Measurements from ENCODE around the gene ASAP2.

The ASAP2 gene

GRCh38 chr2:9400268-9401058 is 193.9 kb downstream of the ASAP2 start:
- Histone ChIP-seq H3K27ac (replicated peaks) (no peak overlapping the region), H3K4me3 (replicated peaks; ENCODE audit: insufficient read depth, low read length) (no peak overlapping the region), H3K27me3 (ENCODE audit: insufficient read depth, poor library complexity, severe bottlenecking) (no peaks in the 10 kb centered on the region)
- TF ChIP-seq SPI1 (IDR thresholded peaks at IDR 0.05; ENCODE audit: borderline replicate concordance, low read depth) (no peak), GABPA (IDR thresholded peaks at IDR 0.05; ENCODE audit: low read depth) (no peak), POLR2AphosphoS5 (IDR thresholded peaks at IDR 0.05; ENCODE audit: low read depth) (no peak), CTCF (IDR thresholded peaks at IDR 0.05; ENCODE audit: insufficient read depth, low read length) (no peak)
- TF ChIP-seq, protein P1, sequence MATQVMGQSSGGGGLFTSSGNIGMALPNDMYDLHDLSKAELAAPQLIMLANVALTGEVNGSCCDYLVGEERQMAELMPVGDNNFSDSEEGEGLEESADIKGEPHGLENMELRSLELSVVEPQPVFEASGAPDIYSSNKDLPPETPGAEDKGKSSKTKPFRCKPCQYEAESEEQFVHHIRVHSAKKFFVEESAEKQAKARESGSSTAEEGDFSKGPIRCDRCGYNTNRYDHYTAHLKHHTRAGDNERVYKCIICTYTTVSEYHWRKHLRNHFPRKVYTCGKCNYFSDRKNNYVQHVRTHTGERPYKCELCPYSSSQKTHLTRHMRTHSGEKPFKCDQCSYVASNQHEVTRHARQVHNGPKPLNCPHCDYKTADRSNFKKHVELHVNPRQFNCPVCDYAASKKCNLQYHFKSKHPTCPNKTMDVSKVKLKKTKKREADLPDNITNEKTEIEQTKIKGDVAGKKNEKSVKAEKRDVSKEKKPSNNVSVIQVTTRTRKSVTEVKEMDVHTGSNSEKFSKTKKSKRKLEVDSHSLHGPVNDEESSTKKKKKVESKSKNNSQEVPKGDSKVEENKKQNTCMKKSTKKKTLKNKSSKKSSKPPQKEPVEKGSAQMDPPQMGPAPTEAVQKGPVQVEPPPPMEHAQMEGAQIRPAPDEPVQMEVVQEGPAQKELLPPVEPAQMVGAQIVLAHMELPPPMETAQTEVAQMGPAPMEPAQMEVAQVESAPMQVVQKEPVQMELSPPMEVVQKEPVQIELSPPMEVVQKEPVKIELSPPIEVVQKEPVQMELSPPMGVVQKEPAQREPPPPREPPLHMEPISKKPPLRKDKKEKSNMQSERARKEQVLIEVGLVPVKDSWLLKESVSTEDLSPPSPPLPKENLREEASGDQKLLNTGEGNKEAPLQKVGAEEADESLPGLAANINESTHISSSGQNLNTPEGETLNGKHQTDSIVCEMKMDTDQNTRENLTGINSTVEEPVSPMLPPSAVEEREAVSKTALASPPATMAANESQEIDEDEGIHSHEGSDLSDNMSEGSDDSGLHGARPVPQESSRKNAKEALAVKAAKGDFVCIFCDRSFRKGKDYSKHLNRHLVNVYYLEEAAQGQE (IDR thresholded peaks at IDR 0.05; ENCODE audit: insufficient replicate concordance, low read depth): no peak
- DNase-seq (ENCODE audit: low read depth in 1 of 2, low spot score in 1 of 2): no peak

DNA sequence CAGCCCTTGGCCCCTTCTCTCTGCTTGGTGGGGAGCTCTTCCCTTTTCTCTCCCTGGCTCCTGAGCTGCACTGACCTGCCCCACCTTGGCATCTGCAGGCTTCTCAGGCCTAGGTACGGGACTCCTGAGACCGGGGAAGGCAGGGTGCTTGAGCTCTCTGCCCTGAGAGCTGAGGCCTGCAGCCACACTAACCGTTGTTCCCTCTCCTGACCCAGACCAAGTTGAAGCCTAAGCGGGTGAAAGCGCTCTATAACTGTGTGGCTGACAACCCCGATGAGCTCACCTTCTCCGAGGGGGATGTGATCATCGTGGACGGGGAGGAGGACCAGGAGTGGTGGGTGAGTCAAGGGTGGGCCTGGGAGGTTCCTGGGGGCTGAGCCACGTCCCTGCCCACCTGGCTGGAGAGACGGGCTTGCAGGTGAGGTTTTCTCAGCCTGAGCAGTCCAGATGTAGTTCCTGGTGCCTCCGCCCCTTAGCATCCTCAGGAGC is 194.5 kb downstream of the ASAP2 start:
- no peak overlapping the region for H3K27ac ChIP-seq (replicated peaks)
- H3K27me3 ChIP-seq (ENCODE audit: insufficient read depth, poor library complexity, severe bottlenecking): no peaks in the 10 kb centered on the region
- TF ChIP-seq CTCF (IDR thresholded peaks at IDR 0.05; ENCODE audit: insufficient read depth, low read length) (no peak), GABPA (IDR thresholded peaks at IDR 0.05; ENCODE audit: low read depth) (no peak), POLR2AphosphoS5 (IDR thresholded peaks at IDR 0.05; ENCODE audit: low read depth) (no peak), SPI1 (IDR thresholded peaks at IDR 0.05; ENCODE audit: borderline replicate concordance, low read depth) (no peak)
- TF ChIP-seq, protein P1 (IDR thresholded peaks at IDR 0.05; ENCODE audit: insufficient replicate concordance, low read depth): no peak
- DNase-seq (ENCODE audit: low read depth in 1 of 2, low spot score in 1 of 2): no peak
- H3K4me3 ChIP-seq (replicated peaks; ENCODE audit: insufficient read depth, low read length): no peak overlapping the region

DNA sequence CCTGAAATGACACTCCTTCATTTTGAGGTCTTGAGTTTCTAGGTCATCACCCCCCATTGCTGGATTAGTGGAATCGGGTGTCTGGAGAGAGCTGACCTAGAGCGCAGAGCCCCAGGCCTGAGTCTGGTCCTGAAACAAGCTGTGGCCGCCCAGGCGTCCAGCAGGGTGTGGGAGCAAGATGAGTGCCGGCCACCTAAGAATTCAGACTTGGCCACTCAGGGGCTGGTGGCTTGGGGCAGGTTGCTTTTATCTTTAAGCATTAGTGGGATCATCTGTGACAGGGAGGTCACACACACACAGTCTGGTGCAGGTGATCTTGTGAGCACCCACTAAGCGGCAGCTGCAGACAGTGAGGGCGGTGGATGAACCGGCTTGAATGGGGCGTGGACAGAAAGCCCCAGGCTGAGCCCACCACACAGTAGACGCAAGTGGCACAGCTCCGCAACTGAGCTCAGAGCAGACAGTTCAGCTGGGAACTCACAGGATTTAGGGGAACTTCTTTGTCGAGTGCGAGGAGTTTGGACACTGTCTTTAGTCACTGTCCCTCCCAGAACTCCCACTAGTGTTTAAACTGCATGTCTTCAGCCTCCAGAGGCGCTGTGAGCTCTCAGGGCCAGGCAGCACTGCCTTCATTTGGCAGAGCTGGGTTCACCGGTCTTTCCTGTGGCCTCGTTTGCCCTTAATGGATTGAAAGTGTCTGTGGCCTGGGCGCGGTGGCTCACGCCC is 195.2 kb downstream of the ASAP2 start:
- TF ChIP-seq CTCF (IDR thresholded peaks at IDR 0.05; ENCODE audit: insufficient read depth, low read length) (no peak), SPI1 (IDR thresholded peaks at IDR 0.05; ENCODE audit: borderline replicate concordance, low read depth) (no peak), GABPA (IDR thresholded peaks at IDR 0.05; ENCODE audit: low read depth) (no peak), POLR2AphosphoS5 (IDR thresholded peaks at IDR 0.05; ENCODE audit: low read depth) (no peak)
- TF ChIP-seq, protein P1 (IDR thresholded peaks at IDR 0.05; ENCODE audit: insufficient replicate concordance, low read depth): no peak
- no peak overlapping the region for H3K4me3 ChIP-seq (replicated peaks; ENCODE audit: insufficient read depth, low read length)
- no peaks in the 10 kb centered on the region for H3K27me3 ChIP-seq (ENCODE audit: insufficient read depth, poor library complexity, severe bottlenecking)
- H3K27ac ChIP-seq (replicated peaks): no peak overlapping the region
- no peak for DNase-seq (ENCODE audit: low read depth in 1 of 2, low spot score in 1 of 2)
